NT2/D1 (cell line): ENCODE measurements around the gene SELENOO.

Source experiments
- SUZ12 ChIP-seq: IDR thresholded peaks from 2 replicates; pipeline ENCODE4 v1.6.1; 2011; ENCODE audit not compliant: insufficient read length, insufficient read depth; ENCODE audit errors: extremely low read depth
- YY1 ChIP-seq: IDR thresholded peaks from 2 replicates; pipeline ENCODE4 v1.6.1; 2011; ENCODE audit not compliant: insufficient read length, insufficient read depth
- ZNF274 ChIP-seq: IDR thresholded peaks from 2 replicates; pipeline ENCODE4 v1.6.1; 2011; ENCODE audit warnings: mild to moderate bottlenecking, low read depth, low read length

GRCh38 chr22:50162391-50162956 lies 38.3 kb upstream of the SELENOO start:
- TF ChIP-seq YY1 (no peak), SUZ12 (no peak), ZNF274 (no peak)
